ENCODE data around the gene RBM38. TPM values are rescaled to one million over a fixed set of nuclear protein-coding genes. Genes with fewer than 3 reads are reported as not detected.

The RBM38 gene
- total and polyA plus RNA-seq, 10 of the 15 experiments (the other 5 are each of a cell fraction or from before 2014, with no cell fraction given), result 0.32 to 118 (median 25.2) TPM

GRCh38 chr20:57432862-57433491 lies 41.8 kb downstream of the RBM38 start (continued):
- TF ChIP-seq DPF2 (IDR thresholded peaks at IDR 0.05) (peak; percentile 39; the same call in 1 of the 2 replicates), ELK1 (IDR thresholded peaks at IDR 0.05; ENCODE audit: low read depth, low read length) (peak; percentile 70), RELA (IDR thresholded peaks at IDR 0.05; ENCODE audit: borderline replicate concordance, partially characterized antibody) (no peak), ZNF622 (IDR thresholded peaks at IDR 0.05) (no peak), MTA2 (IDR thresholded peaks at IDR 0.05; ENCODE audit: low read depth) (peak; percentile 38; the same call in 1 of the 2 replicates), BACH1 (IDR thresholded peaks at IDR 0.05; ENCODE audit: borderline replicate concordance) (no peak), TCF3 (IDR thresholded peaks at IDR 0.05; ENCODE audit: borderline replicate concordance, insufficient read depth, low read depth, low read length) (no peak), CBX5 (IDR thresholded peaks at IDR 0.05; ENCODE audit: low read depth) (no peak), IKZF2 (IDR thresholded peaks at IDR 0.05) (peak; percentile 77 to 81), MEF2B (IDR thresholded peaks at IDR 0.05; ENCODE audit: partially characterized antibody, poor library complexity, severe bottlenecking) (peak; percentile 90), CHD2 (IDR thresholded peaks at IDR 0.05; ENCODE audit: borderline replicate concordance, low read depth, low read length) (no peak), SREBF1 (IDR thresholded peaks at IDR 0.05; ENCODE audit: low read length) (no peak), POLR2AphosphoS2 (IDR thresholded peaks at IDR 0.05; ENCODE audit: low read depth, low read length) (no peak), CREM (IDR thresholded peaks at IDR 0.05; ENCODE audit: low read depth) (peak; percentile 34; the same call in 1 of the 2 replicates), MLLT1 (IDR thresholded peaks at IDR 0.05) (peak; percentile 38; the same call in 1 of the 2 replicates), TCF12 (IDR thresholded peaks at IDR 0.05; ENCODE audit: low read depth, low read length) (0 out of 2 replicates have a peak, but pooled peaks have one; percentile 44), MYC (IDR thresholded peaks at IDR 0.05; ENCODE audit: insufficient read depth, insufficient read length, insufficient replicate concordance, low read length, severe bottlenecking) (no peak), BRCA1 (IDR thresholded peaks at IDR 0.05; ENCODE audit: low read depth, low read length) (no peak), EP300 (IDR thresholded peaks at IDR 0.05; ENCODE audit: borderline replicate concordance in 1 of 2, control insufficient read depth in 1 of 2, low read depth in 2 of 2, low read length in 2 of 2) (peak; percentile 41 to 56; a peak in 2 of 4 replicates), EGR1 (IDR thresholded peaks at IDR 0.05; ENCODE audit: borderline replicate concordance in 1 of 2, low read depth in 2 of 2, low read length in 2 of 2) (peak in 1 of 2 experiments; percentile 76; a peak in 2 of 3 replicates), SMC3 (IDR thresholded peaks at IDR 0.05; ENCODE audit: borderline replicate concordance, low read length) (peak; percentile 11; the same call in 1 of the 2 replicates)
- TF ChIP-seq, protein P1, sequence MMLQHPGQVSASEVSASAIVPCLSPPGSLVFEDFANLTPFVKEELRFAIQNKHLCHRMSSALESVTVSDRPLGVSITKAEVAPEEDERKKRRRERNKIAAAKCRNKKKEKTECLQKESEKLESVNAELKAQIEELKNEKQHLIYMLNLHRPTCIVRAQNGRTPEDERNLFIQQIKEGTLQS (IDR thresholded peaks at IDR 0.05; ENCODE audit: borderline replicate concordance, extremely low read depth, low read depth, low read length), result no peak
- TF ChIP-seq, protein P2, sequence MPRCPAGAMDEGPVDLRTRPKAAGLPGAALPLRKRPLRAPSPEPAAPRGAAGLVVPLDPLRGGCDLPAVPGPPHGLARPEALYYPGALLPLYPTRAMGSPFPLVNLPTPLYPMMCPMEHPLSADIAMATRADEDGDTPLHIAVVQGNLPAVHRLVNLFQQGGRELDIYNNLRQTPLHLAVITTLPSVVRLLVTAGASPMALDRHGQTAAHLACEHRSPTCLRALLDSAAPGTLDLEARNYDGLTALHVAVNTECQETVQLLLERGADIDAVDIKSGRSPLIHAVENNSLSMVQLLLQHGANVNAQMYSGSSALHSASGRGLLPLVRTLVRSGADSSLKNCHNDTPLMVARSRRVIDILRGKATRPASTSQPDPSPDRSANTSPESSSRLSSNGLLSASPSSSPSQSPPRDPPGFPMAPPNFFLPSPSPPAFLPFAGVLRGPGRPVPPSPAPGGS (IDR thresholded peaks at IDR 0.05; ENCODE audit: borderline replicate concordance, insufficient read depth, low read depth, low read length, poor library complexity, severe bottlenecking), result peak; percentile 50

Data from GM12878 (cell line).